NB4 (cell line): ENCODE measurements around the gene PEG3.

ENCODE experiments used
- MYC ChIP-seq: IDR thresholded peaks from 2 replicates; pipeline ENCODE4 v1.6.1; 2011; ENCODE audit warnings: low read depth, low read length
- POLR2A ChIP-seq: IDR thresholded peaks from 2 replicates; pipeline ENCODE4 v1.6.1; 2011; ENCODE audit warnings: mild to moderate bottlenecking; ENCODE audit not compliant: insufficient read length; ENCODE audit errors: extremely low read depth
- TF ChIP-seq, protein P1 (sequence below): IDR thresholded peaks from one replicate; pipeline ENCODE4 v1.5.1; 2012; ENCODE audit warnings: low read depth, low read length
- TF ChIP-seq, protein P2 (sequence below): IDR thresholded peaks from 2 replicates; pipeline ENCODE4 v1.6.1; 2011; ENCODE audit warnings: low read depth, low read length

DNA sequence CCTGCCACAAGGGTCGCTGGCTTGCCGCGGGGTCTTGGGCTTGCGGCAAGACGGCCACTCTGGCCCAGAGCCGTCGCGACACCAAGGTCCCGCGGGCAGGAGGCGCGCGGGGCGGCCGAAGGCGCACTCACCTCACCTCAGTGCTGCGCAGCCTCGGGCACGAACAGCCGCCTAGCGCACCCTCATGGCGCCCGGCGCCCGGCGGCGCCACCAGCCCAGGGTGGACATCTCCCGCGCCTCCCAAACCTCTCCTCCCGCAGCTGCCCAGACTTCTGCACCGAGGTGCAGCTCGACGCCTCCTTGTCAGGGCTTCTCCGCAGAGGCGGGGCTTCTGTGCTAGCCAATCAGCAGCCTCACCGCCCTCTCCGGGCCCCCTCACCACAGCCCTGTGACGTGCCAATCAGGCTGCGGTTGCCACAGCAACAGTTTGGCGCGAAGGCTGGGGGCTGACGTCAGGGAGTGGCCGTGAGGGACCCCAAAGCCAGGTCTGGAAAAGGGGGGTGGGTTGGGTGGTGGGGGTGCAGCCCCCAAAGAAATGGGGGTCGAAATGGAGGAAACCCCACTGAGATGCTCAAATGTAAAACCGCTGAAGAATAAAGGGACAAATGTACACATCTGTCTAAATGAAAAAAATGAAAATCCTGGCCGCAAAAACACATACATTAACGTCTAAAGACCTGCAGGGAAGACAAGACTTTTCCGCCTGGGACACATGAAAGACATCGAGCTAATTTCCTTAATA is at the start of gene PEG3, which contains the start of gene ZIM2:
- TF ChIP-seq, protein P1, sequence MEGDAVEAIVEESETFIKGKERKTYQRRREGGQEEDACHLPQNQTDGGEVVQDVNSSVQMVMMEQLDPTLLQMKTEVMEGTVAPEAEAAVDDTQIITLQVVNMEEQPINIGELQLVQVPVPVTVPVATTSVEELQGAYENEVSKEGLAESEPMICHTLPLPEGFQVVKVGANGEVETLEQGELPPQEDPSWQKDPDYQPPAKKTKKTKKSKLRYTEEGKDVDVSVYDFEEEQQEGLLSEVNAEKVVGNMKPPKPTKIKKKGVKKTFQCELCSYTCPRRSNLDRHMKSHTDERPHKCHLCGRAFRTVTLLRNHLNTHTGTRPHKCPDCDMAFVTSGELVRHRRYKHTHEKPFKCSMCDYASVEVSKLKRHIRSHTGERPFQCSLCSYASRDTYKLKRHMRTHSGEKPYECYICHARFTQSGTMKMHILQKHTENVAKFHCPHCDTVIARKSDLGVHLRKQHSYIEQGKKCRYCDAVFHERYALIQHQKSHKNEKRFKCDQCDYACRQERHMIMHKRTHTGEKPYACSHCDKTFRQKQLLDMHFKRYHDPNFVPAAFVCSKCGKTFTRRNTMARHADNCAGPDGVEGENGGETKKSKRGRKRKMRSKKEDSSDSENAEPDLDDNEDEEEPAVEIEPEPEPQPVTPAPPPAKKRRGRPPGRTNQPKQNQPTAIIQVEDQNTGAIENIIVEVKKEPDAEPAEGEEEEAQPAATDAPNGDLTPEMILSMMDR: no peak
- no peak for TF ChIP-seq POLR2A
- TF ChIP-seq MYC: no peak
- TF ChIP-seq, protein P2, sequence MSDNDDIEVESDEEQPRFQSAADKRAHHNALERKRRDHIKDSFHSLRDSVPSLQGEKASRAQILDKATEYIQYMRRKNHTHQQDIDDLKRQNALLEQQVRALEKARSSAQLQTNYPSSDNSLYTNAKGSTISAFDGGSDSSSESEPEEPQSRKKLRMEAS: no peak
